Measurements from ENCODE around the gene PPP3R1. TPM values are rescaled to one million over a fixed set of nuclear protein-coding genes. Genes with fewer than 3 reads are reported as not detected.

The PPP3R1 gene
- total RNA-seq, 1 donor from 2014 or later, result 72.3 TPM

DNA sequence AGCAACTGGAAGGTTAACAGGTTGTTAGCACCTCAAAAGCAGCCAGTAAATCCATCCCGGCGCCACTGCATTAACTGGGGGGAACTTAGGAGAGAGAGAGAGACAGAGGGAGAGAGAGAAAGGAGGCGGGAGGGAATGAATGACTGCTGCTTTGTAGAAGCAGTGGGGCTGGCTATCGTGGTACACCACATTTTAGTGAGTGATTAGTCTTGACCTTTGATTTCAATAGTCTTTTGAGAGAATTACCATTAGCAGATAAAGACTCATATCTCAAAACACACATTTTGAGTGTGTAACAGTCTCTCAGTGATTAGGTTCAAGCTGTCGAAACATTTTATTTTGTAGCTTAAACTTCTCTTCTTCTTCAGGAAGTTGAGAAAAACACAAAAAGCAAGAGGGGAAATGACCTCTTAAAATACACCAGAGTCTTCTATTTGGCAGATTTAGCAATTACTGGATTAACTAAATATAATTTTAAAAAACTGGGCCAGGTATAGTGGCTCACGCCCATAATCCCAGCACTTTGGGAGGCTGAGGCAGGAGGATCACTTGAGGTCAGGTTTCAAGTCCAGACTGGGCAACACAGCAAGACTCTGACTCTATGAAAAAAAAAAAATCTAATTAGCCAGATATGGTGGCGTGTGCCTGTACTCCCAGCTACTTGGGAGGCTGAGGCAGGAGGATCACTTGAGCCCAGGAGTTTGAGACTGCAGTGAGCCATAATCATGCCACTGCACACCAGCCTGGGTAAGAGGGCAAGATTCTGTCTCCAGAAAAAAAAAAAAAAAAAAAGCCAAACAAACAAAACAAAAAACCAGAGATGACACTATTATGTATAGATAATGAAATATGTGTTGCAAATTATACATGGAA is 116.6 kb downstream of the PPP3R1 start:
- H3K4me3 Mint-ChIP-seq (ENCODE audit: unreplicated experiment), result no peak overlapping the region
- H3K4me1 Mint-ChIP-seq (ENCODE audit: low read depth), result no peaks in the 10 kb centered on the region
- peaks cover 21% of the 10 kb centered on the region for H3K36me3 Mint-ChIP-seq (ENCODE audit: low read depth)
- H3K27me3 Mint-ChIP-seq (ENCODE audit: low read depth), result no peaks in the 10 kb centered on the region
- DNase-seq (ENCODE audit: low spot score), result no peak
- H3K27ac Mint-ChIP-seq (ENCODE audit: unreplicated experiment), result no peak overlapping the region
- no peaks in the 10 kb centered on the region for H3K9me3 Mint-ChIP-seq (ENCODE audit: low read depth)
- TF ChIP-seq, protein P1, sequence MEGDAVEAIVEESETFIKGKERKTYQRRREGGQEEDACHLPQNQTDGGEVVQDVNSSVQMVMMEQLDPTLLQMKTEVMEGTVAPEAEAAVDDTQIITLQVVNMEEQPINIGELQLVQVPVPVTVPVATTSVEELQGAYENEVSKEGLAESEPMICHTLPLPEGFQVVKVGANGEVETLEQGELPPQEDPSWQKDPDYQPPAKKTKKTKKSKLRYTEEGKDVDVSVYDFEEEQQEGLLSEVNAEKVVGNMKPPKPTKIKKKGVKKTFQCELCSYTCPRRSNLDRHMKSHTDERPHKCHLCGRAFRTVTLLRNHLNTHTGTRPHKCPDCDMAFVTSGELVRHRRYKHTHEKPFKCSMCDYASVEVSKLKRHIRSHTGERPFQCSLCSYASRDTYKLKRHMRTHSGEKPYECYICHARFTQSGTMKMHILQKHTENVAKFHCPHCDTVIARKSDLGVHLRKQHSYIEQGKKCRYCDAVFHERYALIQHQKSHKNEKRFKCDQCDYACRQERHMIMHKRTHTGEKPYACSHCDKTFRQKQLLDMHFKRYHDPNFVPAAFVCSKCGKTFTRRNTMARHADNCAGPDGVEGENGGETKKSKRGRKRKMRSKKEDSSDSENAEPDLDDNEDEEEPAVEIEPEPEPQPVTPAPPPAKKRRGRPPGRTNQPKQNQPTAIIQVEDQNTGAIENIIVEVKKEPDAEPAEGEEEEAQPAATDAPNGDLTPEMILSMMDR (IDR thresholded peaks at IDR 0.05), result no peak

DNA sequence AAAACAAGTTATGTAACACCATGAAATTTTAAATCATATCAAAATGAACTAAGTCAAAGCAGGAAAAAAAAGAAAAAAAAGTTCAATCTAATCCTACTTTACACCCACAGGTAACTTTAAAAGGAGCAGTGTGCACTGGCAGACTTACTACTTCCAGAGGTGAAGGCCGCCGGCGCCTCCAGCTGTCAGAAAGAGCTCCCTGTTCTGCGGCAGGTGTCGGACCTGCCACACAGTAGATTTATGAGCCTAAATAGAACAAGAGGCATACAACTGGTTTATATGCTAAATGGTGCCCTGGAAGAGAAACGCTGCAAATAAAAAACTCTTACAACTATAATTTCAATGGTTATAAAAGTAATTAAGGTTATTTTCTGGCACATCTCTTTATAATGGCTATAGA is 117.8 kb downstream of the PPP3R1 start:
- Mint-ChIP-seq H3K4me3 (ENCODE audit: unreplicated experiment) (no peak overlapping the region), H3K27ac (ENCODE audit: unreplicated experiment) (no peak overlapping the region), H3K27me3 (ENCODE audit: low read depth) (no peaks in the 10 kb centered on the region), H3K4me1 (ENCODE audit: low read depth) (no peaks in the 10 kb centered on the region), H3K36me3 (ENCODE audit: low read depth) (peaks cover 19% of the 10 kb centered on the region), H3K9me3 (ENCODE audit: low read depth) (no peaks in the 10 kb centered on the region)
- DNase-seq (ENCODE audit: low spot score), result no peak
- TF ChIP-seq, protein P1 (IDR thresholded peaks at IDR 0.05), result no peak

DNA sequence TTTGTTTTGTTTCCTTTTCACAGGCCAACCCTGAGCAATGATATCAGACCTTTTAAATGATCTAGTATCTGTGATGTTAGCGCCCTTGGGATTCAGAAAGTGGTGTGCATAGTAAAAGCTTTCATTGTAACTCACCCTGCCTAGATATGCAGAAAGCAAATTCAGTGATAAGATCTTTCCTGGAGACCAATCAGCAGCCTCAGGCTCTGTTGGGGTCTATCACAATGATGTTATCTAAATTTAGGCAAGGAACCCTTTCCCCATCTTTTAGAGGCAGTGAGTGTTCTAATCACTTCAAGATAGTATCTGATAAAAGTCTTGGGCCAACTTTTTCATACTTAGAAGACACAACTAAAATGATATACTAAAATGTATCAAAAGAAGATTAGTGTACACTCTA is 118.2 kb downstream of the PPP3R1 start:
- H3K4me1 Mint-ChIP-seq (ENCODE audit: low read depth), result no peaks in the 10 kb centered on the region

More for the DNA sequence above, 118.2 kb downstream of the PPP3R1 start:
- TF ChIP-seq, protein P1 (IDR thresholded peaks at IDR 0.05), result no peak
- H3K27me3 Mint-ChIP-seq (ENCODE audit: low read depth), result no peaks in the 10 kb centered on the region
- no peaks in the 10 kb centered on the region for H3K9me3 Mint-ChIP-seq (ENCODE audit: low read depth)
- H3K36me3 Mint-ChIP-seq (ENCODE audit: low read depth), result peaks cover 19% of the 10 kb centered on the region
- H3K4me3 Mint-ChIP-seq (ENCODE audit: unreplicated experiment), result no peak overlapping the region
- no peak for DNase-seq (ENCODE audit: low spot score)
- no peak overlapping the region for H3K27ac Mint-ChIP-seq (ENCODE audit: unreplicated experiment)

Other genes starting within 250 kb of the PPP3R1 start
- 11.9 to 16.2 TPM (median 13.7 TPM) in 3 replicates for gene C1D, start 189.5 kb downstream of the PPP3R1 start, total RNA-seq
- 11.5 to 20.7 TPM (median 12.0 TPM) in 3 replicates for gene PNO1, start 94.6 kb downstream of the PPP3R1 start, total RNA-seq
- gene CNRIP1, start 67.4 kb upstream of the PPP3R1 start, total RNA-seq, result 23.4 to 25.9 TPM (median 24.7 TPM) in 3 replicates
- gene PLEK, start 112.8 kb upstream of the PPP3R1 start, total RNA-seq, result 0.15 TPM in 1 of 3 replicates, not detected in the others
- 0.55 to 0.63 TPM (median 0.62 TPM) in 3 replicates for gene FBXO48, start 214.8 kb upstream of the PPP3R1 start, total RNA-seq
- 3.9 to 4.5 TPM (median 4.3 TPM) in 3 replicates for gene APLF, start 215.1 kb upstream of the PPP3R1 start, total RNA-seq

Data from chondrocyte (in vitro differentiated cells).